HepG2 (cell line): ENCODE data around the gene IRX3. TPM values are rescaled to one million over a fixed set of nuclear protein-coding genes. Genes with fewer than 3 reads are reported as not detected.

ENCODE experiments used
- BRCA1 ChIP-seq: sonication (generic); formaldehyde crosslinking; IDR thresholded peaks from 2 replicates; pipeline ENCODE4 v1.4.0; 2020; ENCODE audit warnings: missing genetic modification reagents
- HIVEP1 ChIP-seq: sonication (generic); formaldehyde crosslinking; IDR thresholded peaks from 2 replicates; pipeline ENCODE4 v1.4.0; 2020; ENCODE audit warnings: mild to moderate bottlenecking, missing genetic modification reagents
- MIER3 ChIP-seq: IDR thresholded peaks from 2 replicates; pipeline ENCODE4 v1.6.1; 2016; ENCODE audit warnings: missing compliant biosample characterization, borderline replicate concordance
- NFIC ChIP-seq: IDR thresholded peaks from 2 replicates; pipeline ENCODE4 v1.6.1; 2012; ENCODE audit warnings: mild to moderate bottlenecking, low read length, inconsistent platforms
- SAP130 ChIP-seq: IDR thresholded peaks from 2 replicates; pipeline ENCODE4 v1.6.1; 2016; ENCODE audit warnings: low read depth
- SMAD3 ChIP-seq: sonication (generic); formaldehyde crosslinking; IDR thresholded peaks from 2 replicates; pipeline ENCODE4 v1.4.0; 2020; ENCODE audit warnings: missing genetic modification reagents
- SRSF4 ChIP-seq: fragments of 200-400 bp; formaldehyde crosslinking; IDR thresholded peaks from one replicate; pipeline ENCODE4 v1.6.1; 2018; ENCODE audit warnings: mild to moderate bottlenecking, low read depth, low read length, moderate library complexity; ENCODE audit not compliant: poor library complexity, severe bottlenecking
- ZBTB3 ChIP-seq: sonication (generic); formaldehyde crosslinking; IDR thresholded peaks from 2 replicates; pipeline ENCODE4 v1.4.0; 2020; ENCODE audit warnings: low read depth, mild to moderate bottlenecking, moderate library complexity, missing genetic modification reagents, borderline replicate concordance
- ZHX2 ChIP-seq, 2 experiments: sonication (generic) in 1 of 2; formaldehyde crosslinking in 1 of 2; IDR thresholded peaks; 2 replicates each; pipeline versions ENCODE4 v1.6.1 to v1.9.0; 2014 to 2022; ENCODE audit warnings: antibody characterized with exemption in 1 of 2, borderline replicate concordance in 1 of 2, inconsistent platforms in 1 of 2, low read depth in 1 of 2, missing genetic modification reagents in 1 of 2
- ZMYM2 ChIP-seq: sonication (generic); formaldehyde crosslinking; IDR thresholded peaks from 2 replicates; pipeline ENCODE4 v1.8.0; 2022; ENCODE audit warnings: mild to moderate bottlenecking, missing genetic modification reagents
- ZNF34 ChIP-seq: sonication (generic); formaldehyde crosslinking; IDR thresholded peaks from 2 replicates; pipeline ENCODE4 v1.4.0; 2020; ENCODE audit warnings: mild to moderate bottlenecking, missing genetic modification reagents, borderline replicate concordance
- ZNF670 ChIP-seq: sonication (generic); formaldehyde crosslinking; IDR thresholded peaks from 2 replicates; pipeline ENCODE4 v1.8.0; 2022; ENCODE audit warnings: mild to moderate bottlenecking, missing genetic modification reagents, borderline replicate concordance
- ZNF780A ChIP-seq: sonication (generic); formaldehyde crosslinking; IDR thresholded peaks from 2 replicates; pipeline ENCODE4 v1.8.0; 2022; ENCODE audit warnings: mild to moderate bottlenecking, missing genetic modification reagents, moderate library complexity
- polyA plus RNA-seq, 8 experiments: library from polyadenylated mRNA; depleted of rRNA in 3 of 8; stranded (reverse) in 7 of 8; unstranded in 1 of 8; fragments of >200 nt; fragmentation: Illumina TruSeq in 4 of 8; extraction: Trizol in 4 of 8; gene quantifications; 2 replicates each; pipeline versions ENCODE4 v1.2.1 to v1.2.3, GENCODE V29; 2011 to 2016; ENCODE audit warnings: low read depth in 4 of 8, missing spikeins in 1 of 8, mixed read lengths in 1 of 8; ENCODE audit not compliant: insufficient read depth in 1 of 8
- total RNA-seq, 5 experiments: library from RNA; depleted of rRNA; stranded (reverse); fragments of >200 nt; fragmentation: Illumina TruSeq; extraction: Trizol; gene quantifications; 2 replicates each; pipeline ENCODE4 v1.2.3, GENCODE V29; 2016; ENCODE audit warnings: low read depth in 1 of 5
- TF ChIP-seq, protein P1 (sequence below): sonication (generic); formaldehyde crosslinking; IDR thresholded peaks from 2 replicates; pipeline ENCODE4 v1.8.0; 2022; ENCODE audit warnings: low read depth, missing genetic modification reagents
- TF ChIP-seq, protein P2 (sequence below): sonication (generic); formaldehyde crosslinking; IDR thresholded peaks from 2 replicates; pipeline ENCODE4 v1.4.0; 2020; ENCODE audit warnings: missing genetic modification reagents

Gene IRX3
- total and polyA plus RNA-seq, 2 of the 13 experiments (the other 11 are each of a cell fraction or from before 2014, with no cell fraction given) = 9.2 to 16.4 TPM

DNA sequence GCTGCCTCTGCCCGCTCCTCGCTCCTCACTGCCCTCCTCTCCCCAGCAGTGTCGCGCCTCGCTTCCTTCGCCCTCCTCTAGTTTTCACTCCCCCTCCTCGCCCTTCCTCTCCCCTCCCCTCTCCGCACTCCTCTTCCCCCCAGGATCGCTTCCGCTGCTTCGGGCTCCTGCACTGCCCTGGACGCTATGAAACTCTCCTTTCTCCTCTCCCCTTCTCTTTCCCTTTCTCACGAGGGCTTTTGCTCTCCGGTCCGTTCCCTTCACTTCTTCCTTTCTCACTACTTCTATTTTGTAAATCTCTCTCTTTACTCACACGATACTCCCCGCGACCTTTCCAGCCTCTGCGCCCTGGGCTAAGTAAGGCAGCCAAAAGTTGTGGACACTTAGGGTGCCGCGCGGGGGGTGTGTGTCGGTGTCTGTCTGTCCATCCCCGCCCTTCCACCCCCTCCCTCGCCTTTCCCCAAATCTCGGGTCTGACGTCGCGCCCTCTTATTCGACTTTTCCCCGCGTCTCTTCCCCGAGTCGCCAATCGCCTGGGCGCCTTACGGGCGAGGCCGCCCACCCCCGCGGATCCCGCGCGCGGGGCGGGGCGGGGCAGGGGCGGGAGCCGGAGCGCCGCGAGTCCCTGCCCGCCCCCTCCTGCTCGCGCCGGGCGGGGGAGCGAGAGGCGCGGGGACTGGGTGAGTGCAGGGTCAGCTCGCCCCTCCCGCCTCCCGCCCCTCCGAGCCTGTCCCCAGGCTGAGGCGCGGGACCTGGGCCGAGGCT is at the start of gene IRX3 (continued):
- TF ChIP-seq, protein P1, sequence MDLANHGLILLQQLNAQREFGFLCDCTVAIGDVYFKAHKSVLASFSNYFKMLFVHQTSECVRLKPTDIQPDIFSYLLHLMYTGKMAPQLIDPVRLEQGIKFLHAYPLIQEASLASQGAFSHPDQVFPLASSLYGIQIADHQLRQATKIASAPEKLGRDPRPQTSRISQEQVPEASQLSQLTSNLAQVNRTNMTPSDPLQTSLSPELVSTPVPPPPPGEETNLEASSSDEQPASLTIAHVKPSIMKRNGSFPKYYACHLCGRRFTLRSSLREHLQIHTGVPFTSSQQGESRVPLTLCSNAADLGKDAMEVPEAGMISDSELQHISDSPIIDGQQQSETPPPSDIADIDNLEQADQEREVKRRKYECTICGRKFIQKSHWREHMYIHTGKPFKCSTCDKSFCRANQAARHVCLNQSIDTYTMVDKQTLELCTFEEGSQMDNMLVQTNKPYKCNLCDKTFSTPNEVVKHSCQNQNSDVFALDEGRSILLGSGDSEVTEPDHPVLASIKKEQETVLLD (CRISPR knock-in tag) = peak; percentile 13; the same call in 1 of the 2 replicates
- TF ChIP-seq ZMYM2 (no peak), SMAD3 (no peak; the same call in 1 of the 2 replicates), MIER3 (CRISPR knock-in tag) (0 out of 2 replicates have a peak, but pooled peaks have one; percentile 29), SAP130 (CRISPR knock-in tag) (peak; percentile 80), SRSF4 (no peak), BRCA1 (CRISPR knock-in tag) (no peak), ZNF780A (0 out of 2 replicates have a peak, but pooled peaks have one; percentile 58), HIVEP1 (CRISPR knock-in tag) (no peak), ZNF34 (CRISPR knock-in tag) (no peak), ZBTB3 (CRISPR knock-in tag) (no peak), ZHX2 (IDR thresholded peaks at IDR 0.05; ENCODE audit: low read depth) (no peak; the same call in 1 of the 2 replicates), ZHX2 (CRISPR knock-in tag; IDR thresholded peaks at IDR 0.05; ENCODE audit: borderline replicate concordance) (no peak), ZNF670 (CRISPR knock-in tag) (no peak), NFIC (no peak)
- TF ChIP-seq, protein P2, sequence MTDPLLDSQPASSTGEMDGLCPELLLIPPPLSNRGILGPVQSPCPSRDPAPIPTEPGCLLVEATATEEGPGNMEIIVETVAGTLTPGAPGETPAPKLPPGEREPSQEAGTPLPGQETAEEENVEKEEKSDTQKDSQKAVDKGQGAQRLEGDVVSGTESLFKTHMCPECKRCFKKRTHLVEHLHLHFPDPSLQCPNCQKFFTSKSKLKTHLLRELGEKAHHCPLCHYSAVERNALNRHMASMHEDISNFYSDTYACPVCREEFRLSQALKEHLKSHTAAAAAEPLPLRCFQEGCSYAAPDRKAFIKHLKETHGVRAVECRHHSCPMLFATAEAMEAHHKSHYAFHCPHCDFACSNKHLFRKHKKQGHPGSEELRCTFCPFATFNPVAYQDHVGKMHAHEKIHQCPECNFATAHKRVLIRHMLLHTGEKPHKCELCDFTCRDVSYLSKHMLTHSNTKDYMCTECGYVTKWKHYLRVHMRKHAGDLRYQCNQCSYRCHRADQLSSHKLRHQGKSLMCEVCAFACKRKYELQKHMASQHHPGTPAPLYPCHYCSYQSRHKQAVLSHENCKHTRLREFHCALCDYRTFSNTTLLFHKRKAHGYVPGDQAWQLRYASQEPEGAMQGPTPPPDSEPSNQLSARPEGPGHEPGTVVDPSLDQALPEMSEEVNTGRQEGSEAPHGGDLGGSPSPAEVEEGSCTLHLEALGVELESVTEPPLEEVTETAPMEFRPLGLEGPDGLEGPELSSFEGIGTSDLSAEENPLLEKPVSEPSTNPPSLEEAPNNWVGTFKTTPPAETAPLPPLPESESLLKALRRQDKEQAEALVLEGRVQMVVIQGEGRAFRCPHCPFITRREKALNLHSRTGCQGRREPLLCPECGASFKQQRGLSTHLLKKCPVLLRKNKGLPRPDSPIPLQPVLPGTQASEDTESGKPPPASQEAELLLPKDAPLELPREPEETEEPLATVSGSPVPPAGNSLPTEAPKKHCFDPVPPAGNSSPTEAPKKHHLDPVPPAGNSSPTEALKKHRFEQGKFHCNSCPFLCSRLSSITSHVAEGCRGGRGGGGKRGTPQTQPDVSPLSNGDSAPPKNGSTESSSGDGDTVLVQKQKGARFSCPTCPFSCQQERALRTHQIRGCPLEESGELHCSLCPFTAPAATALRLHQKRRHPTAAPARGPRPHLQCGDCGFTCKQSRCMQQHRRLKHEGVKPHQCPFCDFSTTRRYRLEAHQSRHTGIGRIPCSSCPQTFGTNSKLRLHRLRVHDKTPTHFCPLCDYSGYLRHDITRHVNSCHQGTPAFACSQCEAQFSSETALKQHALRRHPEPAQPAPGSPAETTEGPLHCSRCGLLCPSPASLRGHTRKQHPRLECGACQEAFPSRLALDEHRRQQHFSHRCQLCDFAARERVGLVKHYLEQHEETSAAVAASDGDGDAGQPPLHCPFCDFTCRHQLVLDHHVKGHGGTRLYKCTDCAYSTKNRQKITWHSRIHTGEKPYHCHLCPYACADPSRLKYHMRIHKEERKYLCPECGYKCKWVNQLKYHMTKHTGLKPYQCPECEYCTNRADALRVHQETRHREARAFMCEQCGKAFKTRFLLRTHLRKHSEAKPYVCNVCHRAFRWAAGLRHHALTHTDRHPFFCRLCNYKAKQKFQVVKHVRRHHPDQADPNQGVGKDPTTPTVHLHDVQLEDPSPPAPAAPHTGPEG (CRISPR knock-in tag) = no peak
